ENCODE measurements around the gene PHEX. TPM values are rescaled to one million over a fixed set of nuclear protein-coding genes. Genes with fewer than 3 reads are reported as not detected.

The PHEX gene
- polyA plus RNA-seq, 1 donor from 2014 or later, result 0.59 TPM

DNA sequence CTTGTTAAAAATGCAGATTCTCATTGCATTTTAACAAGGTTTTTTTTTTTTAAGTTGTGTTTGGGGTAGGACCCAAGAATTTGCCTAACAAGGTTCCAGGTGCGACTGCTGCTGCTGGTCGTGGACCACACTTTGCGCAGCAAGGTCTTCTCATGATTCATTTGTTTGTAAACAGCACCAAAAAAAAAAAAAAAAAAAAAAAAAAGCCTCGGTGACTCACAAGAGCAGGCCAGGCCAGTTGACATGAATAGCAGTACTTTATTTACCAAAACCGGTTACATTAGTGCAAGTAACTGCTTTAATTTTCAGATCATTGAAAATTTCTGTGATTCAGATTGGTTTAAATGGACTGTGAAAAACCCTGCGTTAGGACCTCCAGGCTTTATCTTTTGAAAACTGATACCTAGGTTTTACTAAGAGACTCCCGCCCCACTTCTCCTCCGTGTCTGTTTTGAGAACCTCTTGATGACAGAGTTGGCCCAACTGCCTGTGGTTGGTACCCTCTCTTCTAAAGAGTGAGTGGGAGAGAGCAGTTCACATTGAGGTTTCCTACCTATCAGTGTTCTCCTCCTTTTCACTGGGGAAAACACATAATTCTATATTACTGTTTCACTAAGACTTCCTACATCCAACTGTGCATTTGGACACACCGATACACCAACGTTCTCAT, 86.2 kb downstream of the PHEX start:
- Histone ChIP-seq H3K27ac (ENCODE audit: low read length) (no peak overlapping the region), H4K20me1 (ENCODE audit: insufficient read depth) (no peaks in the 10 kb centered on the region), H3K9me2 (ENCODE audit: insufficient read depth, low read length) (no peaks in the 10 kb centered on the region), H3K4me3 (ENCODE audit: low read length) (no peak overlapping the region), H3K79me2 (replicated peaks; ENCODE audit: insufficient read depth, low read length) (no peaks in the 10 kb centered on the region), H3K9ac (ENCODE audit: low read length) (no peak overlapping the region), H3F3A (ENCODE audit: insufficient read depth, low read length, poor library complexity, severe bottlenecking) (no peaks in the 10 kb centered on the region), H3K27me3 (ENCODE audit: insufficient read depth, low read depth, low read length) (no peaks in the 10 kb centered on the region), H3K4me2 (ENCODE audit: low read length) (no peak overlapping the region), H2AFZ (ENCODE audit: low read depth, low read length) (no peak overlapping the region), H3K9me3 (ENCODE audit: low read length) (no peaks in the 10 kb centered on the region), H3K36me3 (ENCODE audit: insufficient read depth, low read length) (no peaks in the 10 kb centered on the region)
- TF ChIP-seq TAF1 (IDR thresholded peaks at IDR 0.05; ENCODE audit: low read depth), result no peak
- TF ChIP-seq EZH2 (IDR thresholded peaks at IDR 0.05; ENCODE audit: borderline replicate concordance, insufficient read depth, low read length, poor library complexity, severe bottlenecking), result no peak
- TF ChIP-seq, protein P1, sequence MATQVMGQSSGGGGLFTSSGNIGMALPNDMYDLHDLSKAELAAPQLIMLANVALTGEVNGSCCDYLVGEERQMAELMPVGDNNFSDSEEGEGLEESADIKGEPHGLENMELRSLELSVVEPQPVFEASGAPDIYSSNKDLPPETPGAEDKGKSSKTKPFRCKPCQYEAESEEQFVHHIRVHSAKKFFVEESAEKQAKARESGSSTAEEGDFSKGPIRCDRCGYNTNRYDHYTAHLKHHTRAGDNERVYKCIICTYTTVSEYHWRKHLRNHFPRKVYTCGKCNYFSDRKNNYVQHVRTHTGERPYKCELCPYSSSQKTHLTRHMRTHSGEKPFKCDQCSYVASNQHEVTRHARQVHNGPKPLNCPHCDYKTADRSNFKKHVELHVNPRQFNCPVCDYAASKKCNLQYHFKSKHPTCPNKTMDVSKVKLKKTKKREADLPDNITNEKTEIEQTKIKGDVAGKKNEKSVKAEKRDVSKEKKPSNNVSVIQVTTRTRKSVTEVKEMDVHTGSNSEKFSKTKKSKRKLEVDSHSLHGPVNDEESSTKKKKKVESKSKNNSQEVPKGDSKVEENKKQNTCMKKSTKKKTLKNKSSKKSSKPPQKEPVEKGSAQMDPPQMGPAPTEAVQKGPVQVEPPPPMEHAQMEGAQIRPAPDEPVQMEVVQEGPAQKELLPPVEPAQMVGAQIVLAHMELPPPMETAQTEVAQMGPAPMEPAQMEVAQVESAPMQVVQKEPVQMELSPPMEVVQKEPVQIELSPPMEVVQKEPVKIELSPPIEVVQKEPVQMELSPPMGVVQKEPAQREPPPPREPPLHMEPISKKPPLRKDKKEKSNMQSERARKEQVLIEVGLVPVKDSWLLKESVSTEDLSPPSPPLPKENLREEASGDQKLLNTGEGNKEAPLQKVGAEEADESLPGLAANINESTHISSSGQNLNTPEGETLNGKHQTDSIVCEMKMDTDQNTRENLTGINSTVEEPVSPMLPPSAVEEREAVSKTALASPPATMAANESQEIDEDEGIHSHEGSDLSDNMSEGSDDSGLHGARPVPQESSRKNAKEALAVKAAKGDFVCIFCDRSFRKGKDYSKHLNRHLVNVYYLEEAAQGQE (IDR thresholded peaks at IDR 0.05; ENCODE audit: borderline replicate concordance), result no peak
- no peak for TF ChIP-seq MXI1 (conservative IDR thresholded peaks at IDR 0.05; ENCODE audit: poor library complexity, severe bottlenecking)
- TF ChIP-seq EP300 (conservative IDR thresholded peaks at IDR 0.05; ENCODE audit: poor library complexity, severe bottlenecking), result no peak
- TF ChIP-seq RAD21 (conservative IDR thresholded peaks at IDR 0.05), result no peak
- no peak for TF ChIP-seq SMC3 (conservative IDR thresholded peaks at IDR 0.05; ENCODE audit: poor library complexity)
- TF ChIP-seq CTCF (IDR thresholded peaks at IDR 0.05; ENCODE audit: poor library complexity, severe bottlenecking), result no peak
- no peak for TF ChIP-seq POLR2AphosphoS5 (IDR thresholded peaks at IDR 0.05)

GRCh38 chrX:22121161-22121560, 89.0 kb downstream of the PHEX start:
- Histone ChIP-seq H4K20me1 (ENCODE audit: insufficient read depth) (no peaks in the 10 kb centered on the region), H3K9me2 (ENCODE audit: insufficient read depth, low read length) (no peaks in the 10 kb centered on the region), H3K27ac (ENCODE audit: low read length) (no peak overlapping the region), H3K36me3 (ENCODE audit: insufficient read depth, low read length) (no peaks in the 10 kb centered on the region), H2AFZ (ENCODE audit: low read depth, low read length) (no peak overlapping the region), H3F3A (ENCODE audit: insufficient read depth, low read length, poor library complexity, severe bottlenecking) (no peaks in the 10 kb centered on the region), H3K4me2 (ENCODE audit: low read length) (no peak overlapping the region), H3K9ac (ENCODE audit: low read length) (no peak overlapping the region), H3K4me3 (ENCODE audit: low read length) (no peak overlapping the region), H3K9me3 (ENCODE audit: low read length) (no peaks in the 10 kb centered on the region), H3K27me3 (ENCODE audit: insufficient read depth, low read depth, low read length) (no peaks in the 10 kb centered on the region), H3K79me2 (replicated peaks; ENCODE audit: insufficient read depth, low read length) (no peaks in the 10 kb centered on the region)
- no peak for TF ChIP-seq SMC3 (conservative IDR thresholded peaks at IDR 0.05; ENCODE audit: poor library complexity)
- no peak for TF ChIP-seq POLR2AphosphoS5 (IDR thresholded peaks at IDR 0.05)
- no peak for TF ChIP-seq TAF1 (IDR thresholded peaks at IDR 0.05; ENCODE audit: low read depth)
- TF ChIP-seq CTCF (IDR thresholded peaks at IDR 0.05; ENCODE audit: poor library complexity, severe bottlenecking), result no peak
- TF ChIP-seq, protein P1 (IDR thresholded peaks at IDR 0.05; ENCODE audit: borderline replicate concordance), result no peak
- no peak for TF ChIP-seq EP300 (conservative IDR thresholded peaks at IDR 0.05; ENCODE audit: poor library complexity, severe bottlenecking)
- TF ChIP-seq MXI1 (conservative IDR thresholded peaks at IDR 0.05; ENCODE audit: poor library complexity, severe bottlenecking), result no peak
- no peak for TF ChIP-seq RAD21 (conservative IDR thresholded peaks at IDR 0.05)
- TF ChIP-seq EZH2 (IDR thresholded peaks at IDR 0.05; ENCODE audit: borderline replicate concordance, insufficient read depth, low read length, poor library complexity, severe bottlenecking), result no peak
